CD4-positive, alpha-beta T cell treated with Interleukin-21 for 1 hour (primary cell): ENCODE data around the gene CEP170.

Experiments
- DNase-seq: peaks from one replicate; pipeline ENCODE4 v3.0.0-alpha.2; 2020

The CEP170 gene

GRCh38 chr1:243254927-243255790 is at the start of gene CEP170:
TSS of gene CEP170 (minus strand) at chr1:243255281. CDS start at chr1:243225280, 30,001 bp downstream.
- DNase-seq = peak; percentile 90

- no peak for DNase-seq
Measured at GRCh38 chr1:243301059-243301458, 46.0 kb upstream of the CEP170 start.

GRCh38 chr1:243299069-243299468 is 44.0 kb upstream of the CEP170 start:
- DNase-seq = no peak

DNA sequence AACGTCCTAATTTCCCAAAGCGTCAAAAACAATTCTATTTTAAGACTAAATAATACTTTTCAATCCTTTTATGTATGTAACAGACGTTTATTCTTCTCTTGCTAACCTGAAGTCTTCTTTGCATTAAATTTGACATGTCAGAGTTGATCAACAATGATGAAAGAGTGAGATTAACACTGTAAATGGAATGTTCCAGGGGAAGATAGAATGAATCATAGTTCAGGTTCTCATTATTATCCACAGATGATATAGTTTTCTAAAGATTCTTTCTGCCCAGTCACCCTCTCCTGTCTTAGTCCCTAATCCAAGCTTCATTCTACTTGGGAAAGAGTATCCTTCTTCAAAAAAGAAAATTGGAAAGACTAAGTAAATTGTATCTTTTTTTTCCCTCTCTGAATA is 39.6 kb upstream of the CEP170 start:
- no peak for DNase-seq

DNA sequence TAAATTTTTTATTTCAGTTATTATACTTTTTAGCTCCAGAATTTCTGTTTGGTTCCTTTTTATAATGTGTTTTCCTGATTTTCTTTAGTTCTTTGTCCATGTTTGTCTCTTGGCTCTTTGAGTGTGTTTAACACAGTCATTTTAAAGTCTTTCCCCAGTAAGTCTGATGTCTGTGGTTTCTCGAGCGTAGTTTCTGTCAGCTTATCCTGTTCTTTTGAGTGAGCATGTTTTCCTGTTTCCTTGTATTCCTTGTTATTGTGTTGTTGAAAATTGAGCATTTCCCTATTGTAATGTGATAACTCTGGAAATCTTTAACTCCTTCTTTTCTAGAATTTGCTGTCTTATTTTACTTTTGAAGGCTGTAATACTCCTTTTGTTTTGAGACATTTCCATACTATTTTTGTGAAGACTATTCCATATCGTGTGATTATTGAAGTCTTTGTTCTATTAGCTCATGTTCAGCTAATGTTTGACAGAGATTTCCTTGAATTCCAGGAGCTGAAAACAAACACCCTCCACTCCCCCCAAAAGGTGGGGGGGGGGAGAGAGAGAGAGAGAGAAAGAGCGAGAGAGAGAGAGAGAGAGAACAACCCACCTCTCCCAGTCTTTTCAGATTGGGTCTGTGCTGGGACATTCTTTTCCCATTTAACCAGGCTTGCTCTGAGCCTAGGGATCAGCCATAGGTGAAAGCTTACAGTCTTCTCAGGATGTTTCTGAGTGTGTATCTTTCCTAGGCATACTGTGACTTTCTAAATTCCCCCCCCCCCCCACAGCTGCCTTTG is 39.1 kb upstream of the CEP170 start:
- no peak for DNase-seq

GRCh38 chr1:243292117-243292516 is 37.0 kb upstream of the CEP170 start:
- DNase-seq = no peak

GRCh38 chr1:243291292-243291691 is 36.2 kb upstream of the CEP170 start:
- no peak for DNase-seq

DNA sequence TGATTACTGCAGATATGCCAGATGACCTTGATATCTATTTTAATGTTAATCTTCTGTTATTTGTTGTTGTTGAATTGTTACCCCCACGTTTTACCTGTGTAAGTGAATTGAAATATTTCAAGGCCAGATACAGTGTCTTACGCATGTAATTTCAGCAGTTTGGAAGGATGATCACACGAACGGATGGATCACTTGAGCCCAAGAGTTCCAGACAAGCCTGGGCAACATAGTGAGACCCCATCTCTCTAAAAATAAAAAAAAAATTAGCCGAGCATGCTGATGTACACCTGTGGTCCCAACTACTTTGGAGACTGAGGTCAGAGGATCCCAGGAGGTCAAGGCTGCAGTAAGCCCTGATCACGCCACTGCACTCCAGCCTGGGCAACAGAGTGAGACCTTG is 33.0 kb upstream of the CEP170 start:
- no peak for DNase-seq

- peak; percentile 6 for DNase-seq
Measured at GRCh38 chr1:243287652-243288051, 32.6 kb upstream of the CEP170 start.

DNA sequence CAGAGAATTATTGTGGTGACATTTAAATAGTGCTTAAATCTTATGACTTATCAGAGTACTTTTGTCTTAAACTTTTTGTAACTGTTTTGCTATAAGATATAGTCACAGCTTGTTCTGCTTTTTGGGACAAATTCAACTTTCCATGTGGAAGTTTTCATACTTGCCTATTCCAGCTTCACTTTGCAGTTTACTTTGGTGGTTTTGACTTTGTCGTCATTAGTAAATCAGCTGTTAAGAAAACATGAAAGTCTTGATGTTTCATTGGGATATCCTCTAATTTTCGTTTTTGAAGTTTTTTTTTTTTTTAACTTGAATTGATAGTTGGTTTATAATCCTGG is 32.0 kb upstream of the CEP170 start:
- no peak for DNase-seq

DNA sequence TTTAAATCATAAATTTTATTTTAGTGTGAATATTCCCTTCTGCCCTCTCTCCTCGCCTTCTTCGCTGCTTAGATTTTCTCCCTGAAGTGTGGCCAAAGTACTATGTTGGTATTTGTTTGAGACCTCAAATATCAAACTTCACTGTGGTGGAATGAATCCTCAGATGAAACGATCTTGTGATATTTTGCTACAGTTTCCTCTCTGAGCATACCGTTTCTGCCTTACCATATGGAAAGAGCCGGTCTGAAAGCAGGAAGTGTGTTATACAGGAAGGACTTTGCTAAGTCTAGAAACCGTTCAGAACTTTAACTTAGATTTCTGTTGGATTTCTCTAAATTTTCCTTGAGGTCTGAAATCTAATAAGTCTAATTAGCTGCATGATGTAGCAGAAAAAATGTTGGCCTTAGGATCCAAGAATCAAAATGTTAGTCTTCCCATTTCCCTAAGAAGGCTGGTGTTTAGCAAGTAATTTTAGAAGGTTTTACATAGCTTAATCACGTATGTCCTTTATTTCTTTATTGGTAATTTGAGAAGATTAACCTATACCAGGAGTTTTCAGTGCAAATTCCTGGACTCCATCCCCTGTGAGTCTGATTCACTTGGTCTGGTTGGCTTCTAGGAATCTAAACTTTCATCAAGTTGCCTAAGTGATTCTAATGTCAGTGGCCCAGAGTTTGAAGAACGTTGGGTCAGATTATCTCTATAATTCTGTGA is 31.5 kb upstream of the CEP170 start:
- no peak for DNase-seq

- no peak for DNase-seq
Measured at GRCh38 chr1:243281672-243282071, 26.6 kb upstream of the CEP170 start.

- DNase-seq = no peak
Measured at GRCh38 chr1:243280571-243281129, 25.6 kb upstream of the CEP170 start.

- no peak for DNase-seq
Measured at GRCh38 chr1:243275316-243275715, 20.2 kb upstream of the CEP170 start.

DNA sequence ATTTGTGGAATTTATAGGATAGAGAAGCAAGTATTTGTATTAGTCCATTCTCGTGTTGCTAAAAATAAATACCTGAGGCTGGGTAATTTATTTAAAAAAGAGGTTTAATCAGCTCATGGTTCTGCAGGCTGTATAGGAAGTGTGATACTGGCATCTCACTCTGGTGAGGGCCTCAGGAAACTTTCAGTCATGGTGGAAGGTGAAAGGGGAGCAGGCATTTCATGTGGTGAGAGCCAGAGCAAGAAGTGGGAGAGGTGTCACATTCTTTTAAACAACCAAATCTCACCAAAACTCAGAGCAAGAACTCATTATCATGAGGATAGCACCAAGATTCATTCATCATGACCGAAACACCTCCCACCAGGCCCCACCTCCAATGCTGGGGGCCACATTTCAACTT is 18.9 kb upstream of the CEP170 start:
- DNase-seq = no peak

GRCh38 chr1:243273506-243273905 is 18.4 kb upstream of the CEP170 start:
- DNase-seq = no peak

DNA sequence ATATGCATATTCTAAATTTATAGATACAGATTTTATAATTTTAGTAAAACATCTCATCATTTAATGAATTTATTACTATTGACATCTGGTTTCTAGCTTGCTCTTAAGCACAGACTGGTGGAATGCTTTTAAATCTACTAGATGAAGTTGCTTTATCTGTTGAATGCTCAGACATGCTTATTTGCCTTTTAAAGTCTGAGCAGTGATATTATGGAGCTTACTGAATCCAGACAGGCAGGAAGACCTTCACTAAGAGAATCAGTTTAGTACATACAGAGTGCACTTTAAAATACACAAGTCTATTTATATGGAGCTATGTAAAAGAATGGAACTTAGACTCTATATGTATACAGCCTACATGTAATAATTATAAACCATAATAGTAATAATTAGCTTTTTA is 17.3 kb upstream of the CEP170 start:
- DNase-seq = no peak

GRCh38 chr1:243271996-243272395 is 16.9 kb upstream of the CEP170 start:
- DNase-seq = no peak

DNA sequence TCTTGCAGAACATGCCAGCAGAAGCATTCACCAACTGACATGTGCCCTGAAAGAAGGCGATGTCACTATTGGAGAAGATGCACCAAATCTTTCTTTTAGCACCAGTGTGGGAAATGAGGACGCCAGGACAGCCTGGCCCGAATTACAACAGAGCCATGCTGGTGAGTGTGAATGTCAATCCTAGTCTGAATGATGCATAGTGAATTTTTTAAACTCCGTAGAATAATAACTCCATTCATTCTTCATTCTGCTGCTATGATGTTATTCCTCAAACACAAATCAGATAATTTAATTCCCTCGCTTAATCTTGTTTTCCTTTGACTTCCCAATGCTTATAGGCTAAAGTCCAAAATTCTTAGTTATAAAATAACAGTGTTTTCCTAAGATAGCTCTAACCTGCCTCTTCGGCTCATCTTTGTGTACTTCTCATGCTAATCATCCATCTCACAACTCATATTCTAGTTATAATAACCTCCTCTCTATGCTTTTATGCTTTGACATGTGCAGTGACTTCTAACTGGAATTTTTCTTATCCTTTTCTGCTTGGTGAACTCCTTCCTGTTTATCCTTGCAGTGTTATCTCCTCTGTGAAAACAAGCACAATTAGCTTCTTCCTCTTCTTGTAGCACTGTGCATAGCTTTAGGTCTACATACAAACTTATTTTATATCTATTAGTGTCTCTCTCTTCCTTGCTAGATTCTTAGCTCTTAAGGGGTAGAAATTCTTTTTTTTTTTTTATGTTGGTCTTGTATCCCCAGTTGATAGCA is 15.2 kb upstream of the CEP170 start:
- no peak for DNase-seq

GRCh38 chr1:243269461-243269801 is 14.3 kb upstream of the CEP170 start:
- no peak for DNase-seq

- DNase-seq = no peak
Measured at GRCh38 chr1:243268751-243269460, 13.8 kb upstream of the CEP170 start.
